HepG2 (cell line): ENCODE measurements around the gene IGIP. TPM values are rescaled to one million over a fixed set of nuclear protein-coding genes. Genes with fewer than 3 reads are reported as not detected.

ENCODE experiments used
- ATAC-seq: fragments of 200-7000 bp; cut with Tn5 transposase; 3 replicates; pipeline ENCODE4 v1.9.1; 2020; ENCODE audit warnings: mild to moderate bottlenecking, moderate library complexity
- BruUV-seq: library from RNA; stranded (reverse); fragments of 400-500 nt; replicated peaks from 2 replicates; lab custom pipeline; 2021; lab: Mats Ljungman, UMichigan
- CTCF ChIA-PET: fragments of 300-600 bp; formaldehyde crosslinking; extraction: SDS; loops from one replicate; lab custom pipeline; 2021; ENCODE audit warnings: low total read pairs, inconsistent platforms, low intra/inter-chr PET ratio; lab: Yijun Ruan, JAX
- POLR2A ChIA-PET: fragments of 350-600 bp; sonication (Branson Sonifier 250); formaldehyde crosslinking; loops from one replicate; lab custom pipeline; 2020; ENCODE audit warnings: antibody characterized with exemption, inconsistent platforms; lab: Yijun Ruan, JAX
- DNase-seq: peaks from one replicate; pipeline ENCODE4 v3.0.0-alpha.2; 2015; ENCODE audit warnings: low spot score
- FAIRE-seq: peaks from 3 replicates; lab custom pipeline; 2011; peaks lifted over from hg19 to GRCh38; lab: Jason Lieb, UNC
- H2AFZ ChIP-seq: one replicate; pipeline ENCODE4 v1.6.1; 2011; ENCODE audit warnings: low read length, inconsistent platforms
- H3K27ac ChIP-seq: fragments of 300-600 bp; 3 replicates; pipeline ENCODE4 v1.8.0; 2011; ENCODE audit warnings: mixed run types, mild to moderate bottlenecking, mixed read lengths, low read length, inconsistent platforms; ENCODE audit not compliant: insufficient read depth; ENCODE audit errors: extremely low read length
- H3K27me3 ChIP-seq, 2 experiments: fragments of 200-600 bp in 1 of 2; 2 replicates in 1 of 2; 3 replicates in 1 of 2; pipeline versions ENCODE4 v1.6.0 to v1.8.0; 2011; ENCODE audit warnings: low read length in 2 of 2, mild to moderate bottlenecking in 2 of 2, moderate library complexity in 2 of 2, inconsistent platforms in 1 of 2; ENCODE audit not compliant: insufficient read depth in 2 of 2, control insufficient read depth in 1 of 2
- H3K36me3 ChIP-seq, 2 experiments: fragments of 200-600 bp in 1 of 2; replicated peaks in 1 of 2; 2 replicates in 1 of 2; 3 replicates in 1 of 2; pipeline versions ENCODE4 v1.5.1 to v1.8.0; 2011; ENCODE audit warnings: low read length in 2 of 2, inconsistent platforms in 1 of 2; ENCODE audit not compliant: insufficient read depth in 2 of 2, control insufficient read depth in 1 of 2
- H3K4me1 ChIP-seq: 2 replicates; pipeline ENCODE4 v1.5.1; 2012; ENCODE audit warnings: low read length, inconsistent platforms; ENCODE audit not compliant: insufficient read depth
- H3K4me2 ChIP-seq: 2 replicates; pipeline ENCODE4 v1.6.0; 2011; ENCODE audit warnings: low read depth, low read length, inconsistent platforms
- H3K4me3 ChIP-seq, 3 experiments: fragments of 200-600 bp in 1 of 3; sonication (generic), shearing (Covaris generic) in 1 of 3; replicated peaks in 1 of 3; 2 replicates each; pipeline ENCODE4 v1.5.1; 2011 to 2016; ENCODE audit warnings: low read length in 3 of 3, inconsistent platforms in 2 of 3, low read depth in 2 of 3, mild to moderate bottlenecking in 2 of 3, control low read depth in 1 of 3, mixed read lengths in 1 of 3; ENCODE audit not compliant: insufficient read depth in 1 of 3
- H3K79me2 ChIP-seq: one replicate; pipeline ENCODE4 v1.6.1; 2011; ENCODE audit warnings: low read length, inconsistent platforms; ENCODE audit not compliant: insufficient read depth
- H3K9ac ChIP-seq: 2 replicates; pipeline ENCODE4 v1.6.0; 2011; ENCODE audit warnings: mild to moderate bottlenecking, low read depth, low read length, inconsistent platforms; ENCODE audit not compliant: insufficient read depth
- H3K9me3 ChIP-seq: 2 replicates; pipeline ENCODE4 v1.5.1; 2012; ENCODE audit warnings: mild to moderate bottlenecking, low read length
- H4K20me1 ChIP-seq: 2 replicates; pipeline ENCODE4 v1.6.0; 2011; ENCODE audit warnings: inconsistent platforms, mild to moderate bottlenecking, low read length, moderate library complexity; ENCODE audit not compliant: insufficient read depth
- LCORL ChIP-seq, 2 experiments: fragments of 450-650 bp in 1 of 2; sonication (generic) in 1 of 2; formaldehyde crosslinking in 1 of 2; IDR thresholded peaks; 2 replicates each; pipeline versions ENCODE4 v1.5.0 to v1.6.1; 2017 to 2020; ENCODE audit warnings: antibody characterized with exemption in 1 of 2, missing genetic modification reagents in 1 of 2
- MLLT10 ChIP-seq: sonication (generic); formaldehyde crosslinking; IDR thresholded peaks from 2 replicates; pipeline ENCODE4 v1.4.0; 2020; ENCODE audit warnings: missing genetic modification reagents
- PRDM15 ChIP-seq: sonication (generic); formaldehyde crosslinking; IDR thresholded peaks from 2 replicates; pipeline ENCODE4 v1.4.0; 2020; ENCODE audit warnings: missing genetic modification reagents
- SP140L ChIP-seq: sonication (generic); formaldehyde crosslinking; IDR thresholded peaks from 2 replicates; pipeline ENCODE4 v1.4.0; 2020; ENCODE audit warnings: missing genetic modification reagents, borderline replicate concordance
- ZNF232 ChIP-seq: sonication (generic); formaldehyde crosslinking; IDR thresholded peaks from 2 replicates; pipeline ENCODE4 v1.4.0; 2020; ENCODE audit warnings: missing genetic modification reagents, borderline replicate concordance
- ZNF460 ChIP-seq: sonication (generic); formaldehyde crosslinking; IDR thresholded peaks from 2 replicates; pipeline ENCODE4 v1.5.1; 2020; ENCODE audit warnings: missing genetic modification reagents, mild to moderate bottlenecking, borderline replicate concordance
- ZNF720 ChIP-seq: sonication (generic); formaldehyde crosslinking; IDR thresholded peaks from 2 replicates; pipeline ENCODE4 v1.4.0; 2020; ENCODE audit warnings: missing genetic modification reagents
- WGBS: methylation state at CpG from one replicate; pipeline ENCODE4 v1.1.6; 2017; ENCODE audit warnings: low lambda C conversion rate; 5-methylcytosine and 5-hydroxymethylcytosine counted together
- in situ Hi-C: cut with HindIII; loops from 2 replicates; pipeline ENCODE4 v1.10.0; 2017; ENCODE audit warnings: low pct_unique_long_range_greater_than_20kb; ENCODE audit not compliant: extremely low pct_ligation_motif_present
- intact Hi-C: fragments of 100-400 bp; cut with micrococcal nuclease; formaldehyde crosslinking; loops from one replicate; pipeline ENCODE4 v1.10.0; 2022; ENCODE audit not compliant: unreplicated experiment
- polyA plus RNA-seq, 8 experiments: library from polyadenylated mRNA; depleted of rRNA in 3 of 8; stranded (reverse) in 7 of 8; unstranded in 1 of 8; fragments of >200 nt; fragmentation: Illumina TruSeq in 4 of 8; extraction: Trizol in 4 of 8; gene quantifications; 2 replicates each; pipeline versions ENCODE4 v1.2.1 to v1.2.3, GENCODE V29; 2011 to 2016; ENCODE audit warnings: low read depth in 4 of 8, missing spikeins in 1 of 8, mixed read lengths in 1 of 8; ENCODE audit not compliant: insufficient read depth in 1 of 8
- total RNA-seq, 5 experiments: library from RNA; depleted of rRNA; stranded (reverse); fragments of >200 nt; fragmentation: Illumina TruSeq; extraction: Trizol; gene quantifications; 2 replicates each; pipeline ENCODE4 v1.2.3, GENCODE V29; 2016; ENCODE audit warnings: low read depth in 1 of 5
- TF ChIP-seq, protein P1 (sequence below): sonication (generic); formaldehyde crosslinking; IDR thresholded peaks from 2 replicates; pipeline ENCODE4 v1.5.1; 2020; ENCODE audit warnings: mild to moderate bottlenecking, missing genetic modification reagents, moderate library complexity

The IGIP gene
- total and polyA plus RNA-seq, 2 of the 13 experiments (the other 11 are each of a cell fraction or from before 2014, with no cell fraction given): 1.7 to 2.1 TPM

GRCh38 chr5:140076788-140077187 is 48.9 kb upstream of the IGIP start:
- DNase-seq (no peak), ATAC-seq (no peak), FAIRE-seq (no peak)
- no peaks in the 10 kb centered on the region for H3K9me3 ChIP-seq
- POLR2A ChIA-PET: no interaction called here
- H3K4me3 ChIP-seq: no peak overlapping the region
- no peaks in the 10 kb centered on the region for H4K20me1 ChIP-seq
- in situ Hi-C loops (no loop called here), intact Hi-C loops (loop anchor here (5.0 kb wide), 1 partner anchor 36 kb away; the partner anchor contains the start of gene PURA)
- no peak for TF ChIP-seq ZNF232 (CRISPR knock-in tag)
- TF ChIP-seq, protein P1, sequence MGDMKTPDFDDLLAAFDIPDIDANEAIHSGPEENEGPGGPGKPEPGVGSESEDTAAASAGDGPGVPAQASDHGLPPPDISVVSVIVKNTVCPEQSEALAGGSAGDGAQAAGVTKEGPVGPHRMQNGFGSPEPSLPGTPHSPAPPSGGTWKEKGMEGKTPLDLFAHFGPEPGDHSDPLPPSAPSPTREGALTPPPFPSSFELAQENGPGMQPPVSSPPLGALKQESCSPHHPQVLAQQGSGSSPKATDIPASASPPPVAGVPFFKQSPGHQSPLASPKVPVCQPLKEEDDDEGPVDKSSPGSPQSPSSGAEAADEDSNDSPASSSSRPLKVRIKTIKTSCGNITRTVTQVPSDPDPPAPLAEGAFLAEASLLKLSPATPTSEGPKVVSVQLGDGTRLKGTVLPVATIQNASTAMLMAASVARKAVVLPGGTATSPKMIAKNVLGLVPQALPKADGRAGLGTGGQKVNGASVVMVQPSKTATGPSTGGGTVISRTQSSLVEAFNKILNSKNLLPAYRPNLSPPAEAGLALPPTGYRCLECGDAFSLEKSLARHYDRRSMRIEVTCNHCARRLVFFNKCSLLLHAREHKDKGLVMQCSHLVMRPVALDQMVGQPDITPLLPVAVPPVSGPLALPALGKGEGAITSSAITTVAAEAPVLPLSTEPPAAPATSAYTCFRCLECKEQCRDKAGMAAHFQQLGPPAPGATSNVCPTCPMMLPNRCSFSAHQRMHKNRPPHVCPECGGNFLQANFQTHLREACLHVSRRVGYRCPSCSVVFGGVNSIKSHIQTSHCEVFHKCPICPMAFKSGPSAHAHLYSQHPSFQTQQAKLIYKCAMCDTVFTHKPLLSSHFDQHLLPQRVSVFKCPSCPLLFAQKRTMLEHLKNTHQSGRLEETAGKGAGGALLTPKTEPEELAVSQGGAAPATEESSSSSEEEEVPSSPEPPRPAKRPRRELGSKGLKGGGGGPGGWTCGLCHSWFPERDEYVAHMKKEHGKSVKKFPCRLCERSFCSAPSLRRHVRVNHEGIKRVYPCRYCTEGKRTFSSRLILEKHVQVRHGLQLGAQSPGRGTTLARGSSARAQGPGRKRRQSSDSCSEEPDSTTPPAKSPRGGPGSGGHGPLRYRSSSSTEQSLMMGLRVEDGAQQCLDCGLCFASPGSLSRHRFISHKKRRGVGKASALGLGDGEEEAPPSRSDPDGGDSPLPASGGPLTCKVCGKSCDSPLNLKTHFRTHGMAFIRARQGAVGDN (CRISPR knock-in tag): no peak
- no peak for TF ChIP-seq PRDM15 (CRISPR knock-in tag)
- TF ChIP-seq ZNF720: no peak
- no peak for TF ChIP-seq MLLT10 (CRISPR knock-in tag)
- no peak for TF ChIP-seq ZNF460 (CRISPR knock-in tag)
- no peak for TF ChIP-seq LCORL (IDR thresholded peaks at IDR 0.05)
- TF ChIP-seq LCORL (CRISPR knock-in tag; IDR thresholded peaks at IDR 0.05): no peak
- no peak for TF ChIP-seq SP140L (CRISPR knock-in tag)
- no TSS peak for BruUV-seq
- no peak overlapping the region for H3K9ac ChIP-seq
- no peak overlapping the region for H3K27ac ChIP-seq
- H3K4me2 ChIP-seq: no peak overlapping the region
- no peaks in the 10 kb centered on the region for H3K79me2 ChIP-seq
- CTCF ChIA-PET: interaction anchor here (4.2 kb wide), 1 partner anchor 79 kb away, joined by 40 read pairs; no protein-coding TSS in a partner anchor
- no peaks in the 10 kb centered on the region for H3K27me3 ChIP-seq
- WGBS: 5% methylated on average over 2 of the region's 2 CpGs
- no peaks in the 10 kb centered on the region for H3K36me3 ChIP-seq
- no peak overlapping the region for H2AFZ ChIP-seq
- H3K4me1 ChIP-seq: no peaks in the 10 kb centered on the region
